ENCODE measurements around the gene TMC7.

Gene TMC7

DNA sequence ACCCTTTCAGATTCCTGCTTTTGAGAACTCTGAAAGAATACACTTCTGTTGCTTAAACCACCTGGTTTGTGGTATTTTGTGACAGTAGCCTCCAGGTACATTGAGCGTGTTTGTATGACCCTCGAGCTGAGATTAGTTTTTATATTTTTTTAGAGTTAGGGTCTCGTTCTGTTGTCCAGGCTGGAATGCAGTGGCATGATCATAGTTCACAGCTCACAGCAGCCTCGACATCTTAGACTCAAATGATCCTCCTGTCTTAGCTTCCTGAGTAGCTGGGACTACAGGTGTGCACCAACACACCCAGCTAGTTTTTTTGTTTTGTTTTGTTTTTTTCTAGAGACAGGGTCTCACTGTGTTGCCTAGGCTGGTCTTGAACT lies 125.5 kb downstream of the TMC7 start:
- Histone ChIP-seq H3K36me3 (ENCODE audit: control insufficient read depth in 1 of 2, insufficient read depth in 2 of 2, low read length in 2 of 2) (no peaks in the 10 kb centered on the region), H3K4me3 (ENCODE audit: low read depth in 1 of 2, low read length in 2 of 2) (no peak overlapping the region), H3K27me3 (ENCODE audit: control insufficient read depth in 1 of 2, insufficient read depth in 2 of 2, low read length in 2 of 2) (no peaks in the 10 kb centered on the region), H3K9ac (ENCODE audit: low read depth in 1 of 2, low read length in 2 of 2) (no peak overlapping the region), H3K9me3 (ENCODE audit: control insufficient read depth in 1 of 2, low read length in 2 of 2) (no peaks in the 10 kb centered on the region), H3K4me1 (ENCODE audit: control insufficient read depth in 1 of 2, insufficient read depth in 2 of 2, low read length in 2 of 2) (peaks cover 12 to 16% of the 10 kb centered on the region in 2 donors), H3K27ac (ENCODE audit: low read depth, low read length) (no peak overlapping the region)

DNA sequence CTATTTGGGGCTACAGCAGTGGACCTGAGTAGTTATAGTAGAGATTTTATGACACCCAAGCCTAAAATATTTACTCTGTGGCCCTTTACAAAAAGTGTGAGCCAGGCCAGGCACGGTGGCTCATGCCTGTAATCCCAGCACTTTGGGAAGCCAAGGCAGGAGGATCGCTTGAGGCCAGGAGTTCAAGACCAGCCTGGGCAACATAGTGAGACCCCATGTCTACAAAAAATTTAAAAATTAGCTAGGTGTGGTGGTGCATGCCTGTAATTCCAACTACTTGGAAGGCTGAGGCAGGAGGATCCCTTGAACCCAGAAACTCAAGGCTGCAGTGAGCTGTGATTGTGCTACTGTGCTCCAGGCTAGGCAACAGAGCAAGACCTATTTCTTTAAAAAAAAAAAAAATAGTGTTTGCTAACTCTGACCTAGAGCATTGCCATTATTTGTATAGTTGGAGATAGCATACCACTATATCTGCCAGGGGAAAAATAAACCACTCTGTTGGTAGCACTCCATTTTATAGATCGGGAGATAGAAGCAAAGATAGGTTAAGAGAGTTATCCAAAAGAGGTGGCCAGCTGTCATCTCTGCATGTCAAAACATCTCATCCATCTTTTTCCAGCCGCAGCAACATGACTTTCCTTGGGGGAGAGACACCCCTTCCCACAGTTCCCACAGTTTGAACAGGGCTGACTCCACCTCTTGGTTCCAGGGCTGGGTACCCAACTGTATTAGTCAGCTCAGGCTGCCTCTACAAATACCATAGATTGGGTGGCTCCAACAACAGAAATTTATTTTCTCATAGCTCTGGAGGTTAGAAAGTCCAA lies 127.0 kb downstream of the TMC7 start:
- H3K27ac ChIP-seq (ENCODE audit: low read depth, low read length) = no peak overlapping the region
- no peak overlapping the region for H3K4me3 ChIP-seq (ENCODE audit: low read depth in 1 of 2, low read length in 2 of 2)
- H3K9ac ChIP-seq (ENCODE audit: low read depth in 1 of 2, low read length in 2 of 2) = no peak overlapping the region
- H3K4me1 ChIP-seq (ENCODE audit: control insufficient read depth in 1 of 2, insufficient read depth in 2 of 2, low read length in 2 of 2) = peaks cover 24 to 25% of the 10 kb centered on the region in 2 donors
- no peaks in the 10 kb centered on the region for H3K27me3 ChIP-seq (ENCODE audit: control insufficient read depth in 1 of 2, insufficient read depth in 2 of 2, low read length in 2 of 2)
- peaks cover 0 to 6% of the 10 kb centered on the region in 2 donors for H3K36me3 ChIP-seq (ENCODE audit: control insufficient read depth in 1 of 2, insufficient read depth in 2 of 2, low read length in 2 of 2)
- H3K9me3 ChIP-seq (ENCODE audit: control insufficient read depth in 1 of 2, low read length in 2 of 2) = no peaks in the 10 kb centered on the region

DNA sequence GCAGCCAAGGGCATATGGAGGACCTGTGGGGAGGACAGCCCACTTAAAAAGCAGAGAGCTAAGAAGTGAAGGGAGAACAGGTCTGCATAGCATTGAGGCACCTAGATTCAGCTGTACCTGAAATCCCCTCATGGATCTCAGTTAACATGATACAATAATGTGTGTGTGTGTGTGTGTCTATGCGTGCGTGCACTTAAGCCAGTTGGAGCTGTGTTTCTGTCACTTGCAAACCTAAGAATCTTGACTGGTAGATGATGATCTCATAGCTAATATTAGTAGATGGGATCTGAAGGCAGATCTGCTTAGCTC lies 128.3 kb downstream of the TMC7 start:
- no peak overlapping the region for H3K27ac ChIP-seq (ENCODE audit: low read depth, low read length)

More for the DNA sequence above, 128.3 kb downstream of the TMC7 start:
- Histone ChIP-seq H3K4me1 (ENCODE audit: control insufficient read depth in 1 of 2, insufficient read depth in 2 of 2, low read length in 2 of 2) (peaks cover 30 to 39% of the 10 kb centered on the region in 2 donors), H3K9ac (ENCODE audit: low read depth in 1 of 2, low read length in 2 of 2) (no peak overlapping the region), H3K4me3 (ENCODE audit: low read depth in 1 of 2, low read length in 2 of 2) (no peak overlapping the region), H3K36me3 (ENCODE audit: control insufficient read depth in 1 of 2, insufficient read depth in 2 of 2, low read length in 2 of 2) (peaks cover 0 to 8% of the 10 kb centered on the region in 2 donors), H3K9me3 (ENCODE audit: control insufficient read depth in 1 of 2, low read length in 2 of 2) (no peaks in the 10 kb centered on the region), H3K27me3 (ENCODE audit: control insufficient read depth in 1 of 2, insufficient read depth in 2 of 2, low read length in 2 of 2) (no peaks in the 10 kb centered on the region)

All from duodenal mucosa (tissue), 2 donors.